KMS-11 (cell line): ENCODE results near the gene DNAJC4.

Source experiments
- H2AFZ ChIP-seq: fragments of 200-600 bp; sonication (generic); 2 replicates; pipeline ENCODE4 v1.6.1; 2016; ENCODE audit warnings: antibody characterized with exemption, mixed run types, low read depth
- H3K27ac ChIP-seq: fragments of 200-600 bp; sonication (generic); 2 replicates; pipeline ENCODE4 v1.6.1; 2016; ENCODE audit warnings: mild to moderate bottlenecking, mixed run types
- H3K27me3 ChIP-seq: fragments of 200-600 bp; sonication (generic); 2 replicates; pipeline ENCODE4 v1.6.1; 2017; ENCODE audit warnings: mild to moderate bottlenecking, low read depth, mixed run types, moderate library complexity; ENCODE audit not compliant: insufficient read depth
- H3K36me3 ChIP-seq: fragments of 200-600 bp; sonication (generic); 2 replicates; pipeline ENCODE4 v1.6.1; 2017; ENCODE audit warnings: mild to moderate bottlenecking, mixed run types; ENCODE audit not compliant: insufficient read depth
- H3K4me1 ChIP-seq: fragments of 200-600 bp; sonication (generic); 2 replicates; pipeline ENCODE4 v1.6.1; 2016; ENCODE audit warnings: mild to moderate bottlenecking, low read depth, mixed run types; ENCODE audit not compliant: poor library complexity, severe bottlenecking
- H3K4me2 ChIP-seq: fragments of 200-600 bp; sonication (generic); 2 replicates; pipeline ENCODE4 v1.7.0; 2016; ENCODE audit warnings: mild to moderate bottlenecking, mixed run types
- H3K4me3 ChIP-seq: fragments of 200-600 bp; sonication (generic); IDR thresholded peaks from 2 replicates; pipeline ENCODE4 v1.6.1; 2017; ENCODE audit warnings: low read depth, low read length, mixed read lengths; ENCODE audit not compliant: insufficient read depth
- H3K79me2 ChIP-seq: fragments of 200-600 bp; sonication (generic); 2 replicates; pipeline ENCODE4 v1.6.1; 2016; ENCODE audit warnings: low read depth, mixed run types; ENCODE audit not compliant: insufficient read depth
- H3K9ac ChIP-seq: fragments of 200-600 bp; sonication (generic); 2 replicates; pipeline ENCODE4 v1.6.1; 2016; ENCODE audit warnings: mild to moderate bottlenecking, mixed run types
- H4K20me1 ChIP-seq: fragments of 200-600 bp; sonication (generic); 2 replicates; pipeline ENCODE4 v1.6.1; 2016; ENCODE audit warnings: mild to moderate bottlenecking, mixed run types; ENCODE audit not compliant: insufficient read depth
- CTCF ChIP-seq: fragments of 200-600 bp; sonication (generic); conservative IDR thresholded peaks from 2 replicates; pipeline ENCODE4 v1.6.1; 2017; ENCODE audit warnings: low read depth, mild to moderate bottlenecking, antibody characterized with exemption, low read length, moderate library complexity, mixed read lengths

The DNAJC4 gene

GRCh38 chr11:64185175-64185692 lies 45.1 kb upstream of the DNAJC4 start:
- Histone ChIP-seq H3K27ac (peak overlapping the region; percentile 82), H3K27me3 (no peaks in the 10 kb centered on the region), H3K4me3 (no peak overlapping the region), H3K4me2 (peak overlapping the region; percentile 72), H3K9ac (peak overlapping the region; percentile 78), H3K79me2 (peaks cover 27% of the 10 kb centered on the region; the same call in 1 of the 2 replicates), H3K4me1 (peaks cover 36% of the 10 kb centered on the region), H2AFZ (no peak overlapping the region), H3K36me3 (peaks cover 8% of the 10 kb centered on the region; the same call in 1 of the 2 replicates), H4K20me1 (peaks cover 5% of the 10 kb centered on the region; the same call in 1 of the 2 replicates)
- no peak for TF ChIP-seq CTCF

GRCh38 chr11:64185693-64186491 lies 44.5 kb upstream of the DNAJC4 start, which contains the start of gene STIP1:
TSS of gene STIP1 (plus strand) at chr11:64186171. CDS start at chr11:64186262, 91 bp downstream.
- Histone ChIP-seq H3K4me2 (peak within 1 kb of the TSS; percentile 72), H4K20me1 (peaks cover 8% of the 10 kb centered on the region), H3K36me3 (peaks cover 8% of the 10 kb centered on the region; the same call in 1 of the 2 replicates), H3K79me2 (peaks cover 27% of the 10 kb centered on the region; the same call in 1 of the 2 replicates), H3K27me3 (no peaks in the 10 kb centered on the region), H3K4me3 (no peak within 1 kb of the TSS), H2AFZ (no peak within 1 kb of the TSS), H3K9ac (peak within 1 kb of the TSS; percentile 78), H3K27ac (peak within 1 kb of the TSS; percentile 82), H3K4me1 (peaks cover 33% of the 10 kb centered on the region)
- no peak for TF ChIP-seq CTCF

- no peak overlapping the region for H2AFZ ChIP-seq
- no peak overlapping the region for H3K4me2 ChIP-seq
- peaks cover 25% of the 10 kb centered on the region for H3K4me1 ChIP-seq
- peaks cover 8% of the 10 kb centered on the region; the same call in 1 of the 2 replicates for H3K36me3 ChIP-seq
- no peak overlapping the region; the same call in 1 of the 2 replicates for H3K27ac ChIP-seq
- peaks cover 11% of the 10 kb centered on the region for H4K20me1 ChIP-seq
- H3K27me3 ChIP-seq: no peaks in the 10 kb centered on the region
- no peak for TF ChIP-seq CTCF
- H3K4me3 ChIP-seq: no peak overlapping the region
- peaks cover 27% of the 10 kb centered on the region; the same call in 1 of the 2 replicates for H3K79me2 ChIP-seq
- no peak overlapping the region; the same call in 1 of the 2 replicates for H3K9ac ChIP-seq
Observed at GRCh38 chr11:64186492-64187165, 43.7 kb upstream of the DNAJC4 start.

GRCh38 chr11:64192434-64192833 lies 37.9 kb upstream of the DNAJC4 start:
- no peaks in the 10 kb centered on the region for H3K27me3 ChIP-seq
- H3K27ac ChIP-seq: no peak overlapping the region
- no peak overlapping the region for H3K9ac ChIP-seq
- H3K4me3 ChIP-seq: no peak overlapping the region
- peaks cover 22% of the 10 kb centered on the region for H4K20me1 ChIP-seq
- H3K36me3 ChIP-seq: peaks cover 48% of the 10 kb centered on the region; the same call in 1 of the 2 replicates
- peaks cover 5% of the 10 kb centered on the region for H3K4me1 ChIP-seq
- no peak for TF ChIP-seq CTCF
- H3K79me2 ChIP-seq: peaks cover 11% of the 10 kb centered on the region; the same call in 1 of the 2 replicates
- no peak overlapping the region for H2AFZ ChIP-seq
- no peak overlapping the region for H3K4me2 ChIP-seq
